OCI-LY1 (cell line): ENCODE measurements around the gene HPSE2.

Experiments used
- H2AFZ ChIP-seq: fragments of 200-600 bp; sonication (generic), shearing (Covaris generic); 2 replicates; pipeline ENCODE4 v1.6.0; 2014; ENCODE audit warnings: antibody characterized with exemption, mild to moderate bottlenecking, low read length
- H3F3A ChIP-seq: fragments of 200-600 bp; sonication (generic), shearing (Covaris generic); 2 replicates; pipeline ENCODE4 v1.6.0; 2014; ENCODE audit warnings: mild to moderate bottlenecking, antibody characterized with exemption, low read length, moderate library complexity; ENCODE audit not compliant: insufficient read depth
- H3K27ac ChIP-seq: fragments of 200-600 bp; sonication (generic); 2 replicates; pipeline ENCODE4 v1.5.1; 2014; ENCODE audit warnings: low read length, mixed run types, mild to moderate bottlenecking, low read depth; ENCODE audit not compliant: poor library complexity, severe bottlenecking
- H3K27me3 ChIP-seq: fragments of 200-600 bp; sonication (generic); 2 replicates; pipeline ENCODE4 v1.6.0; 2014; ENCODE audit warnings: antibody characterized with exemption, mild to moderate bottlenecking, low read length, moderate library complexity; ENCODE audit not compliant: insufficient read depth
- H3K36me3 ChIP-seq: fragments of 200-600 bp; sonication (generic); 2 replicates; pipeline ENCODE4 v1.6.1; 2014; ENCODE audit warnings: mild to moderate bottlenecking, antibody characterized with exemption, low read length, moderate library complexity, mixed read lengths; ENCODE audit not compliant: insufficient read depth
- H3K4me1 ChIP-seq: fragments of 200-600 bp; sonication (generic); 2 replicates; pipeline ENCODE4 v1.5.1; 2014; ENCODE audit warnings: mild to moderate bottlenecking, low read length, moderate library complexity; ENCODE audit not compliant: insufficient read depth, severe bottlenecking
- H3K4me2 ChIP-seq: fragments of 200-600 bp; sonication (generic), shearing (Covaris generic); 2 replicates; pipeline ENCODE4 v1.6.1; 2014; ENCODE audit warnings: low read length
- H3K4me3 ChIP-seq: fragments of 200-600 bp; sonication (generic); 2 replicates; pipeline ENCODE4 v1.5.1; 2014; ENCODE audit warnings: low read length, low read depth, mild to moderate bottlenecking, mixed read lengths; ENCODE audit not compliant: poor library complexity, severe bottlenecking
- H3K79me2 ChIP-seq: fragments of 200-600 bp; shearing (Covaris generic); 2 replicates; pipeline ENCODE4 v1.6.1; 2016; ENCODE audit warnings: mixed run types, low read length, mixed read lengths; ENCODE audit not compliant: insufficient read depth
- H3K9ac ChIP-seq: fragments of 200-600 bp; sonication (generic), shearing (Covaris generic); 2 replicates; pipeline ENCODE4 v1.6.1; 2014; ENCODE audit warnings: mild to moderate bottlenecking, low read length, mixed read lengths
- H3K9me2 ChIP-seq: fragments of 200-600 bp; sonication (generic), shearing (Covaris generic); 2 replicates; pipeline ENCODE4 v1.6.1; 2014; ENCODE audit warnings: low read depth, mild to moderate bottlenecking, low read length, mixed read lengths
- H3K9me3 ChIP-seq: fragments of 200-600 bp; shearing (Covaris generic); 2 replicates; pipeline ENCODE4 v1.6.1; 2014; ENCODE audit warnings: low read length, mixed read lengths
- H4K20me1 ChIP-seq: fragments of 200-600 bp; sonication (generic), shearing (Covaris generic); 2 replicates; pipeline ENCODE4 v1.6.0; 2016; ENCODE audit warnings: mild to moderate bottlenecking, low read length; ENCODE audit not compliant: insufficient read depth
- EZH2 ChIP-seq: fragments of 200-600 bp; sonication (generic), shearing (Covaris generic); IDR thresholded peaks from 2 replicates; pipeline ENCODE4 v1.8.0; 2017; ENCODE audit warnings: borderline replicate concordance, mixed run types, mild to moderate bottlenecking, antibody characterized with exemption, low read length, moderate library complexity, mixed read lengths
- TF ChIP-seq, protein P1 (sequence below): fragments of 200-600 bp; sonication (generic), shearing (Covaris generic); IDR thresholded peaks from 2 replicates; pipeline ENCODE4 v1.5.1; 2017; ENCODE audit warnings: mild to moderate bottlenecking, antibody characterized with exemption, low read length, moderate library complexity, mixed read lengths

HPSE2 gene

GRCh38 chr10:98587156-98587837, 648.4 kb downstream of the HPSE2 start:
- no peaks in the 10 kb centered on the region for H3K36me3 ChIP-seq

DNA sequence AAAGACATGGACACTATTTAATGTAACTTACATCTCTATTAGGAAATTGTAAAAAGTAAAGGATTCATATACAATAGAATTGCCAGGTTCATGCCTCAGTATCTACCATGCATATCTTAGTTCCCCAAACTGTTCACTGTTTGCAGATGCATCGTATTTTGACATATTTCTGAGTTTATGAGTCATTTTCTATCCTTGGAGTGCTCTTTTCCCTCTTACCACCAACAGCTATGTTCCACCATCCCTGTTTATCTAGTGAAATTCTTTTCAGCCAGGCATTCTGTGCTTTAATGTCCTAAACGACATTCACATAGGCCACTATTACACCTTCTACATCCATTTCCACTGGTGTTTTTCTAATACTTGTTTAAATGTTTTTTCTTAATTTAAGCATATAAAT, 649.6 kb downstream of the HPSE2 start:
- H3K79me2 ChIP-seq = no peaks in the 10 kb centered on the region
- H3K4me1 ChIP-seq = no peaks in the 10 kb centered on the region
- no peaks in the 10 kb centered on the region for H3K36me3 ChIP-seq
- no peak for TF ChIP-seq EZH2
- no peak overlapping the region for H3K4me2 ChIP-seq
- no peak overlapping the region for H3K4me3 ChIP-seq
- no peaks in the 10 kb centered on the region for H3K9me3 ChIP-seq
- H3K9me2 ChIP-seq = no peaks in the 10 kb centered on the region
- H3K27ac ChIP-seq = no peak overlapping the region
- no peak overlapping the region for H3K9ac ChIP-seq
- no peaks in the 10 kb centered on the region for H3F3A ChIP-seq
- no peaks in the 10 kb centered on the region for H4K20me1 ChIP-seq
- no peaks in the 10 kb centered on the region for H3K27me3 ChIP-seq
- H2AFZ ChIP-seq = no peak overlapping the region

More at GRCh38 chr10:98587156-98587837, 648.4 kb downstream of the HPSE2 start:
- Histone ChIP-seq H3K79me2 (no peaks in the 10 kb centered on the region), H4K20me1 (no peaks in the 10 kb centered on the region), H3K4me1 (no peaks in the 10 kb centered on the region), H3K27me3 (no peaks in the 10 kb centered on the region), H3K9me2 (no peaks in the 10 kb centered on the region), H3F3A (no peaks in the 10 kb centered on the region), H2AFZ (no peak overlapping the region), H3K9ac (no peak overlapping the region), H3K4me2 (no peak overlapping the region), H3K4me3 (no peak overlapping the region), H3K27ac (no peak overlapping the region), H3K9me3 (no peaks in the 10 kb centered on the region)
- no peak for TF ChIP-seq EZH2
- TF ChIP-seq, protein P1, sequence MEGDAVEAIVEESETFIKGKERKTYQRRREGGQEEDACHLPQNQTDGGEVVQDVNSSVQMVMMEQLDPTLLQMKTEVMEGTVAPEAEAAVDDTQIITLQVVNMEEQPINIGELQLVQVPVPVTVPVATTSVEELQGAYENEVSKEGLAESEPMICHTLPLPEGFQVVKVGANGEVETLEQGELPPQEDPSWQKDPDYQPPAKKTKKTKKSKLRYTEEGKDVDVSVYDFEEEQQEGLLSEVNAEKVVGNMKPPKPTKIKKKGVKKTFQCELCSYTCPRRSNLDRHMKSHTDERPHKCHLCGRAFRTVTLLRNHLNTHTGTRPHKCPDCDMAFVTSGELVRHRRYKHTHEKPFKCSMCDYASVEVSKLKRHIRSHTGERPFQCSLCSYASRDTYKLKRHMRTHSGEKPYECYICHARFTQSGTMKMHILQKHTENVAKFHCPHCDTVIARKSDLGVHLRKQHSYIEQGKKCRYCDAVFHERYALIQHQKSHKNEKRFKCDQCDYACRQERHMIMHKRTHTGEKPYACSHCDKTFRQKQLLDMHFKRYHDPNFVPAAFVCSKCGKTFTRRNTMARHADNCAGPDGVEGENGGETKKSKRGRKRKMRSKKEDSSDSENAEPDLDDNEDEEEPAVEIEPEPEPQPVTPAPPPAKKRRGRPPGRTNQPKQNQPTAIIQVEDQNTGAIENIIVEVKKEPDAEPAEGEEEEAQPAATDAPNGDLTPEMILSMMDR = no peak

GRCh38 chr10:98582363-98582762, 653.3 kb downstream of the HPSE2 start:
- Histone ChIP-seq H2AFZ (no peak overlapping the region), H3K27ac (no peak overlapping the region), H3K9ac (no peak overlapping the region), H3F3A (no peaks in the 10 kb centered on the region), H4K20me1 (no peaks in the 10 kb centered on the region), H3K79me2 (no peaks in the 10 kb centered on the region), H3K4me1 (no peaks in the 10 kb centered on the region), H3K27me3 (no peaks in the 10 kb centered on the region), H3K4me2 (no peak overlapping the region), H3K9me3 (no peaks in the 10 kb centered on the region), H3K9me2 (no peaks in the 10 kb centered on the region), H3K36me3 (no peaks in the 10 kb centered on the region), H3K4me3 (no peak overlapping the region)
- TF ChIP-seq EZH2 = no peak
- TF ChIP-seq, protein P1 = no peak

GRCh38 chr10:98577578-98577977, 658.1 kb downstream of the HPSE2 start:
- Histone ChIP-seq H4K20me1 (no peaks in the 10 kb centered on the region), H3K4me1 (no peaks in the 10 kb centered on the region), H3K27me3 (no peaks in the 10 kb centered on the region), H3K9ac (no peak overlapping the region), H3K4me2 (no peak overlapping the region), H2AFZ (no peak overlapping the region), H3K9me2 (no peaks in the 10 kb centered on the region), H3K4me3 (no peak overlapping the region), H3K9me3 (no peaks in the 10 kb centered on the region), H3K27ac (no peak overlapping the region), H3K36me3 (no peaks in the 10 kb centered on the region), H3K79me2 (no peaks in the 10 kb centered on the region), H3F3A (no peaks in the 10 kb centered on the region)
- no peak for TF ChIP-seq EZH2
- TF ChIP-seq, protein P1 = no peak
